ENCODE data around the gene KRTAP17-1.

DNA sequence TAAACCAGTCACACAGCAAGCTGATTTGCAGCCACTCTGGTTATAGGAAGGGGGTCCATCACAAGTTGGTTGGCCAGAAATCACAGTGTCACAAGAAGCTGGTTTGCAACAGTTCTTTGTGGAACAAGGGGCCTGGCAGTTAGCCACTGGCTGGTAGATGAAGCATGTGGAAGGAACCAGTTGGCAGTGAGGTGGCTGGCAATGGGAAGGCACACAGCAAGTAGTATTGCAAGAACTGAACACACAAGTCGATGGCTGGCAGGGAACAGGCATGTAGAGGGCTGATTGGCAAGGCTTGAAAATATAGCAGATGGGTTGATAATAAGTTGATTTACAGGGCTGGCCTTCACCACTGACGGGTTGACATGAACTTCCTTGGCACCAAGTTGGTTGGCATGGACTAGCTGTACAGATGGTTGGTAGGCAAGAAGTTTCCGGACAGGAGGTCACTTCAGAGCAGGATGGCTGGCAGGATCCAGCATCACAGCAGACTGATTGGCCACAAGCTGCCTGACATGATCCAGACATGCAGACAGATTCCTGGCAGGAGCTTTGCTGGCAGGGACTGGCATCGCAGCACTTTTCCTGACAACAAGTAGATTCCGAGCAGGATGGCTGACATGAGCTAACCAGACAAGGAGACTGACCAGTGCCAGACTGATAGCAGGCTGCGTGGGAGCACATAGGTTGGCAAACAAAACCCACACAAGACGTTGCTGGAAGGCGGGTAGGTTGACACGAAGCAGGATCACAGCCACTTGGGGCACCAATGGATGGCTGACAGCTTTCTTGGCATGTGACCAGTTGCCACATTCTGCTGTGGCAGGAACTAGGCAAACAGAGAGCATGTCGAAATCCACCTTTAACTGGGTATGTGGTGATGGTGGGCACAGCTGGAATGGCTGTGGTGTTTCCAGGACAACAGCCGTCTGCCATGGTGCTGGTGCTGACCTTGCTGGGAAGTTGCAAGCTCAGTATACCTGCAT lies 13.3 kb downstream of the KRTAP17-1 start, which contains the start of gene KRTAP29-1:
- TF ChIP-seq, protein P1, sequence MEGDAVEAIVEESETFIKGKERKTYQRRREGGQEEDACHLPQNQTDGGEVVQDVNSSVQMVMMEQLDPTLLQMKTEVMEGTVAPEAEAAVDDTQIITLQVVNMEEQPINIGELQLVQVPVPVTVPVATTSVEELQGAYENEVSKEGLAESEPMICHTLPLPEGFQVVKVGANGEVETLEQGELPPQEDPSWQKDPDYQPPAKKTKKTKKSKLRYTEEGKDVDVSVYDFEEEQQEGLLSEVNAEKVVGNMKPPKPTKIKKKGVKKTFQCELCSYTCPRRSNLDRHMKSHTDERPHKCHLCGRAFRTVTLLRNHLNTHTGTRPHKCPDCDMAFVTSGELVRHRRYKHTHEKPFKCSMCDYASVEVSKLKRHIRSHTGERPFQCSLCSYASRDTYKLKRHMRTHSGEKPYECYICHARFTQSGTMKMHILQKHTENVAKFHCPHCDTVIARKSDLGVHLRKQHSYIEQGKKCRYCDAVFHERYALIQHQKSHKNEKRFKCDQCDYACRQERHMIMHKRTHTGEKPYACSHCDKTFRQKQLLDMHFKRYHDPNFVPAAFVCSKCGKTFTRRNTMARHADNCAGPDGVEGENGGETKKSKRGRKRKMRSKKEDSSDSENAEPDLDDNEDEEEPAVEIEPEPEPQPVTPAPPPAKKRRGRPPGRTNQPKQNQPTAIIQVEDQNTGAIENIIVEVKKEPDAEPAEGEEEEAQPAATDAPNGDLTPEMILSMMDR (IDR thresholded peaks at IDR 0.05) = no peak
- no peak for TF ChIP-seq POLR2A (IDR thresholded peaks at IDR 0.05)

Data from adrenal gland (tissue), 5 donors.